ENCODE measurements around the gene LRPPRC.

Gene LRPPRC

GRCh38 chr2:43958397-43959275 is 37.2 kb downstream of the LRPPRC start:
- TF ChIP-seq REST (IDR thresholded peaks at IDR 0.05; ENCODE audit: low read depth) = no peak
- TF ChIP-seq EGR1 (IDR thresholded peaks at IDR 0.05) = no peak
- no peak for TF ChIP-seq TCF12 (IDR thresholded peaks at IDR 0.05; ENCODE audit: low read depth)
- TF ChIP-seq YY1 (IDR thresholded peaks at IDR 0.05; ENCODE audit: low read depth) = no peak
- no peak for TF ChIP-seq RAD21 (IDR thresholded peaks at IDR 0.05; ENCODE audit: low read depth)
- TF ChIP-seq MAX (IDR thresholded peaks at IDR 0.05) = no peak
- TF ChIP-seq ZBTB7A (IDR thresholded peaks at IDR 0.05; ENCODE audit: low read depth) = no peak

GRCh38 chr2:43950383-43951008 is 45.3 kb downstream of the LRPPRC start:
- TF ChIP-seq EP300 (IDR thresholded peaks at IDR 0.05; ENCODE audit: borderline replicate concordance) (no peak), EGR1 (IDR thresholded peaks at IDR 0.05) (no peak), MAX (IDR thresholded peaks at IDR 0.05) (no peak), TEAD4 (IDR thresholded peaks at IDR 0.05) (no peak), YY1 (IDR thresholded peaks at IDR 0.05; ENCODE audit: low read depth) (no peak), ZBTB7A (IDR thresholded peaks at IDR 0.05; ENCODE audit: low read depth) (no peak), FOXM1 (IDR thresholded peaks at IDR 0.05; ENCODE audit: borderline replicate concordance, low read depth) (no peak), REST (IDR thresholded peaks at IDR 0.05; ENCODE audit: low read depth) (no peak), TAF1 (IDR thresholded peaks at IDR 0.05; ENCODE audit: low read depth) (no peak), RAD21 (IDR thresholded peaks at IDR 0.05; ENCODE audit: low read depth) (no peak), TCF12 (IDR thresholded peaks at IDR 0.05; ENCODE audit: low read depth) (no peak), CEBPB (IDR thresholded peaks at IDR 0.05) (no peak), CREB1 (IDR thresholded peaks at IDR 0.05; ENCODE audit: low read depth) (no peak), NFIC (IDR thresholded peaks at IDR 0.05) (no peak), USF1 (IDR thresholded peaks at IDR 0.05) (no peak)

GRCh38 chr2:43948370-43948769 is 47.4 kb downstream of the LRPPRC start:
- TF ChIP-seq RAD21 (IDR thresholded peaks at IDR 0.05; ENCODE audit: low read depth) = no peak
- no peak for TF ChIP-seq TEAD4 (IDR thresholded peaks at IDR 0.05)
- TF ChIP-seq CREB1 (IDR thresholded peaks at IDR 0.05; ENCODE audit: low read depth) = no peak
- TF ChIP-seq CEBPB (IDR thresholded peaks at IDR 0.05) = no peak
- TF ChIP-seq REST (IDR thresholded peaks at IDR 0.05; ENCODE audit: low read depth) = no peak
- TF ChIP-seq MAX (IDR thresholded peaks at IDR 0.05) = no peak
- TF ChIP-seq EP300 (IDR thresholded peaks at IDR 0.05; ENCODE audit: borderline replicate concordance) = no peak
- no peak for TF ChIP-seq EGR1 (IDR thresholded peaks at IDR 0.05)
- no peak for TF ChIP-seq TCF12 (IDR thresholded peaks at IDR 0.05; ENCODE audit: low read depth)
- no peak for TF ChIP-seq ZBTB7A (IDR thresholded peaks at IDR 0.05; ENCODE audit: low read depth)
- TF ChIP-seq USF1 (IDR thresholded peaks at IDR 0.05) = no peak
- no peak for TF ChIP-seq FOXM1 (IDR thresholded peaks at IDR 0.05; ENCODE audit: borderline replicate concordance, low read depth)
- TF ChIP-seq TAF1 (IDR thresholded peaks at IDR 0.05; ENCODE audit: low read depth) = no peak
- no peak for TF ChIP-seq YY1 (IDR thresholded peaks at IDR 0.05; ENCODE audit: low read depth)
- no peak for TF ChIP-seq NFIC (IDR thresholded peaks at IDR 0.05)
